ENCODE results near the gene HVCN1.
"Not testable (repeated sequence)": the region's sequence is repeated elsewhere in the genome, so short reads cannot be mapped to it uniquely, and the experiment has no call there.

The HVCN1 gene, protein sequence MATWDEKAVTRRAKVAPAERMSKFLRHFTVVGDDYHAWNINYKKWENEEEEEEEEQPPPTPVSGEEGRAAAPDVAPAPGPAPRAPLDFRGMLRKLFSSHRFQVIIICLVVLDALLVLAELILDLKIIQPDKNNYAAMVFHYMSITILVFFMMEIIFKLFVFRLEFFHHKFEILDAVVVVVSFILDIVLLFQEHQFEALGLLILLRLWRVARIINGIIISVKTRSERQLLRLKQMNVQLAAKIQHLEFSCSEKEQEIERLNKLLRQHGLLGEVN

DNA sequence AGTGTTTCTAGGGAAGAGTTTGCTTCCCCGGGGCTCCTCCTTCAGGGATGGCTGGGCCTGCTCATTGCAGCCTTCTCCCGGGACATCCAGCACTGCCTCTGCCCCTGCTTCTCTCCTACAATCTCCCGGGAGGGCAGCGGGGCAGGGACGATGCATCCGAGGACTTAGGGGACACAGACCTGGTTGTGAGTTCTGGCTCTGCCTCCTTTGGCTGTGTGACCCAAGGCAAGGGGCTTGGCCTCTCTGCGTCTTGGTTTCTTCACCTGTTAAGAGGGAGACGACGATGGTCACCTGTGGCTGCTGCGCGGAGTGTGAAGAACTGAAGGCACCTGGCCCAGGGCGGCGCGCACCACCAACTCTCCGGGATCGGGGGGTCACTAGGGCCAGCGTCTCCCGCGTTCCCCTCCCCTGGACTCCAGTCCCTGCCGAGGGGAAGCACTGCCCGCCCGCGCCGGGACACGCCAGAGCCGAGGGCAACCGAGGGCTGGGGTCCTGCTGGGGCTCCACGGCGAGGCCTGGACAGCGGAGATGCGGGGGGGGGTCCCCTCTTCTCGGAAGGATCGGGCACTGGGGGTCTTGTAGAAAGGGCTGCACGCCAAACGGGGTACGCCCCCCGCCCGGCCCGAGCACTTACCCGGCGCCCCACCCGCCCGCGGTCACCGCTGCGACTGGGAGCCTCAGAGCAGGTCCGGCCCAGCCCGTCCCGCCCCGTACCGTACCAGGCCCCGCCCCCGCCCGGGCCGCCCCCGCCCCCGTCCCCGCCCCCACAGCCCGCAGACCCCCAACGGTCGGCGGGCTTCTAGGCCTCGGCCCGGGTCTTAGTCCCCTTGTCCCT, at the start of gene HVCN1:
Gene HVCN1 (minus strand): TSS at position 670 of the 835 bp plus-strand sequence. CDS start 5,870 bp downstream, outside the sequence.
- H3K4me3 ChIP-seq (ENCODE audit: low read length), result peak within 1 kb of the TSS; percentile 39
- TF ChIP-seq, protein P1, sequence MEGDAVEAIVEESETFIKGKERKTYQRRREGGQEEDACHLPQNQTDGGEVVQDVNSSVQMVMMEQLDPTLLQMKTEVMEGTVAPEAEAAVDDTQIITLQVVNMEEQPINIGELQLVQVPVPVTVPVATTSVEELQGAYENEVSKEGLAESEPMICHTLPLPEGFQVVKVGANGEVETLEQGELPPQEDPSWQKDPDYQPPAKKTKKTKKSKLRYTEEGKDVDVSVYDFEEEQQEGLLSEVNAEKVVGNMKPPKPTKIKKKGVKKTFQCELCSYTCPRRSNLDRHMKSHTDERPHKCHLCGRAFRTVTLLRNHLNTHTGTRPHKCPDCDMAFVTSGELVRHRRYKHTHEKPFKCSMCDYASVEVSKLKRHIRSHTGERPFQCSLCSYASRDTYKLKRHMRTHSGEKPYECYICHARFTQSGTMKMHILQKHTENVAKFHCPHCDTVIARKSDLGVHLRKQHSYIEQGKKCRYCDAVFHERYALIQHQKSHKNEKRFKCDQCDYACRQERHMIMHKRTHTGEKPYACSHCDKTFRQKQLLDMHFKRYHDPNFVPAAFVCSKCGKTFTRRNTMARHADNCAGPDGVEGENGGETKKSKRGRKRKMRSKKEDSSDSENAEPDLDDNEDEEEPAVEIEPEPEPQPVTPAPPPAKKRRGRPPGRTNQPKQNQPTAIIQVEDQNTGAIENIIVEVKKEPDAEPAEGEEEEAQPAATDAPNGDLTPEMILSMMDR (IDR thresholded peaks at IDR 0.05; ENCODE audit: insufficient read depth, low read depth, low read length, missing control alignments), result no peak
- DNase-seq (ENCODE audit: low read depth), result peak; percentile 17

DNA sequence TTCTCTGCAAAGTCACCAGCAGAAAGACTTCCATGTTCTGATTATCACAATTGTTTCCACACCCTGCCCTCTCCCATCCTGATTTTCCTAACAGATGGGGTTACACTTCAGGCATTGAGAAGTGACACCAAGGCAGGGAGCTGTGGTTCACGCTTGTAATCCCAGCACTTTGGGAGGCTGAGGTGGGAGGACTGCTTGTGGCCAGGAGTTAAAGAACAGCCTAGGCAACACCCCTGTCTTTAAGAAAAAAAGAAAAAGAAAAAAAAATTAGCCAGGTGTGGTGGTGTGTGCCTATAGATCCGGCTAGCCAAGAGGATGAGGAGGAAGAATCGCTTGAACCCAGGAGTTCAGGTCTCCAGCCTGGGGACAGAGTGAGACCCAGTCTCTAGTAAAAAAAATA, 48.6 kb upstream of the HVCN1 start:
- no peak overlapping the region for H3K4me3 ChIP-seq (ENCODE audit: low read length)
- TF ChIP-seq, protein P1 (IDR thresholded peaks at IDR 0.05; ENCODE audit: insufficient read depth, low read depth, low read length, missing control alignments), result no peak
- DNase-seq (ENCODE audit: low read depth), result no peak

DNA sequence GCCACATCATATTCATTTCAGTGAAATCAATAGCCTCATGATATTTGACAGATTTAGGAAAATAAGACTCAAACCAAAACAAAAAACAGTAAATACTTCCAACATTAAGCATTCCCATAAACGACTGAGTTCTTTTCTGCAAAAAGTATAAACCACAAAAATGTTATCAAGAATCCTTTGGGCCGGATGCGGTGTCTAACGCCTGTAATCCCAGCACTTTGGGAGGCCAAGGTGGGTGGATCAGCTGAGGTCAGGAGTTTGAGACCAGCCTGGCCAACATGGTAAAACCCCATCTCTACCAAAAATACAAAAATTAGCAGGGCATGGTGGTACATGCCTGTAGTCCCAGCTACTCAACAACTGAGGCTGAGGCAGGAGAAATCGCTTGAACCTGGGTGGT, 48.1 kb upstream of the HVCN1 start:
- DNase-seq (ENCODE audit: low read depth); H3K4me3 ChIP-seq (ENCODE audit: low read length): not testable (repeated sequence)

DNA sequence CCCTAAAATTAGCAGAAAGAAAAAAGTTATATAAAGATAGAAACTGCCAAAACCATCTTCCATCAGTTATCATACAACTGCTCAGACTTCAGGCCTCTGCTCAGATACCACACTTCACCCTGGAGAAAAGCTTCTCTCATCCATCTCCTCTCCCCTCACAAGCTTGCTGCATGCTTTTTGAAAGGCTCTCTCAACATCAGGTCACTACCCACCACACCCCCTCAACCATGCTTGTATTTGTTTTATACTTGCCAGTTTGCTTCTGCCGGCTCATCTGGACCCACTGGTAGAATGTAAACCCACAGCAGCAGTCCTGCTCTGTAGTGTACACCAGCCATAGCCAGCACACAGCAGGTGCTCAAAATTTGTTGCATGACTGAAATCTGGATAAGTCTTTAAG, 45.0 kb upstream of the HVCN1 start:
- no peak overlapping the region for H3K4me3 ChIP-seq (ENCODE audit: low read length)
- DNase-seq (ENCODE audit: low read depth), result no peak
- TF ChIP-seq, protein P1 (IDR thresholded peaks at IDR 0.05; ENCODE audit: insufficient read depth, low read depth, low read length, missing control alignments), result no peak

DNA sequence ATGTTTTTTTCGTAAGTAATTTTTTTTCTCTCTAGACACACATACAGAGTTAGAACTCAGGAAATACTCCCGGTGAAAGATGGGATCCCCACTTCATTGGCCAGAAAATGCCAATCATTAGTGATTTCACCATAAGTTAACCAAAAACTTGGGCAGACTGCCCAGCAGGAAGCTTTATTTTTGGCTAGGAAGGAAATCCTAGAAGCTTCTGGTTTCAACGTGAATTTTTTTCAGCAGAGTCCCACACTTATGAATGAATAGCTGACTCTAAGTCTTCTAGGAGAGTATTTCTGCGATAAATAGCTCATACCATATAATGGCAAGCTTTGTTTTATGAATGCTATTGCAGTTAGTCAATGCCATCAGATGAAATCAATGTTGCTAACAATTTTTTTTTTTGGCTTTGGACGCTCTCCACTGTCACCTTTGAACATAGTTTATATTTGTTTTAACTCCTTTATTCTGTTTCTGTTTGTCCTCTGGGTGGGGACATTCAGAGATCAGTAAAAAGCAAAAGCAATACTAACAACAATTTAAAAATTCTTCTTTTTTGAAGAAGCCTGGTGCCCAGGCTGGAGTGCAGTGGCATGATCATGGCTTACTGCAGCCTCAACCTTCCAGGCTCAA, 44.3 kb upstream of the HVCN1 start:
- TF ChIP-seq, protein P1 (IDR thresholded peaks at IDR 0.05; ENCODE audit: insufficient read depth, low read depth, low read length, missing control alignments), result no peak
- no peak for DNase-seq (ENCODE audit: low read depth)
- H3K4me3 ChIP-seq (ENCODE audit: low read length), result no peak overlapping the region

DNA sequence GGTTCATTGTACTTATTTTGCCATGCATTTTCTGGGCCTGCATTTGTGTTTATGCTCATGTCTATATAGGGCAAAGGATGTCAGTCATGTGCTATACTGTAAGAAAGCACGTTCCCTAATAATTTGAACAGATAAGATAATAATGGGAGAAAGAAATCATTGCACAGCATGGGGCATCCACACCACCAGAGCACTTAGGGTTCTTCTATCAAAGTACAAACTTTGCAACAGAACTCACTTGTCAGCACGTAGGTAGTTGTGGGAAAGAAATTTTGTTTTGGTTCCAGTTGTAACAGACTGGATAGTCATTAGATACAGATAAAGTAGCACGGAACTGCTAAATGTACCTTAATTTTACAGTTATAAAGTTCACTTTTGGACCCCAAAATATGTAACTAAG, 43.7 kb upstream of the HVCN1 start:
- H3K4me3 ChIP-seq (ENCODE audit: low read length), result no peak overlapping the region
- DNase-seq (ENCODE audit: low read depth), result no peak
- TF ChIP-seq, protein P1 (IDR thresholded peaks at IDR 0.05; ENCODE audit: insufficient read depth, low read depth, low read length, missing control alignments), result no peak

DNA sequence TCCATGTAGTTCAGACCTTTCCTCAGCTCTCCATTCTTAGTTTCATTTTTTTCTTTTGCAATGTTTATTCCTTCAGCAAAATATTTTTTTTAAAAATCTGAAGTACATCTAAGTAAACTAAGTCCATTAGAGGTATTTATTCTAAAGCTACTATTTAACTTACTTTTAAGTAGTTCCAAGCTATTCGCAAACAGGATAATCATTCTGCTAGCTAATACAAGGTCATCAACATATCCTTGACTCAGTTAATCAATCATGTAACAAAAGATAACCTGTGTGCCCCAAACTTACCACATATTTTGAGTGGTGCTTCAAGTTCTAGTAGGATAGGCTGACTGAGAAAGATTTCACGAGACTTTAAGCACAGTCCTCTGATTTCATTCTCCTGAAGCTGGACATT, 42.6 kb upstream of the HVCN1 start:
- no peak overlapping the region for H3K4me3 ChIP-seq (ENCODE audit: low read length)
- DNase-seq (ENCODE audit: low read depth), result no peak
- TF ChIP-seq, protein P1 (IDR thresholded peaks at IDR 0.05; ENCODE audit: insufficient read depth, low read depth, low read length, missing control alignments), result no peak

Data from epithelial cell of esophagus (primary cell).